ENCODE data around the gene FZD2.
A peak's percentile ranks its signal among the peaks of the same experiment; 100 is the strongest.
"Not testable (repeated sequence)": the region's sequence is repeated elsewhere in the genome, so short reads cannot be mapped to it uniquely, and the experiment has no call there.

Gene FZD2

GRCh38 chr17:44556832-44557606 is at the start of gene FZD2:
TSS of gene FZD2 (plus strand) at chr17:44557484. CDS start at chr17:44557689, 205 bp downstream.
- peak in 54 of 58 donors; percentile 3 to 80 (median 53) for DNase-seq

DNA sequence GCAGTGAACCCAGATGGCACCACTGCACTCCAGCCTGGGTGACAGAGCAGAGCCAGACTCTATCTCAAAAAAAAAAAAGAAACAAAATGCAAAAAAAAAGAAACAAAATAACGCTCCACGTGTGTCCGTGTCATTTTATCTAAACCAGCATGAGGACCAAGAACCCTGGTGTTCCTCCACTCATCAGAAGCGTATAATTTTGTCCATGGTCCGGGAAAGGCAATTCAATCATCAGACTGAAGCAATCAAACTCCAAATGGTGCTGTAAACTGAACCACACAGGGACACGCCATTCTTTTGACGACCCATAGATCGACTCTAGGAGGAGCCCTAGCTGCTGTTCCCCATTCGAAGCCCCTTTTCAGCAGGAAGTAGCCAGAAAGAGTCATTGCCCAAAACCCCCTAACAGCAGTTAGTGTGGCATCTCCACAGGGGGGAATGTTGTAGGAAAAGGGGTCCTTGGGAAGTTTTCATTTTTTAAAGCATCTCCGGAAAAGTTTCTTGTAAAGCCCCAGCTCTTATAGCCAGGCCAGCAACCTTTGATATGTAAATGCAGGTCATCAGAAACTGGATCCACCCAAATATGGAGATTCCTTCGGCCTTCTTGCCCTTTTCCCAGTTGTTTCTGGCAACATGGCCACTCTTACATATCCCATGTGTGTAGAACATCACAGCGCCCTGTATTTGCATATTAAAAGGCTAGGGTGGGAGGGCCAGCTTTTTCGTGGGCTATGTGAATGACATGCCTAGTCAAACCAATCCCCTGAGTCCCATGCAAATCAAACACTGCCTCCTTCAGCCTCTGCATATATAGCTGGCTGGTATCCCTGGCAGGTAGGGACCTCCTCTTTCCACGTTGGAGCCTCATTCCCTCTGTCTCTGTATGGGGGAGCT is 45.8 kb upstream of the FZD2 start:
- not testable (repeated sequence) for DNase-seq

DNA sequence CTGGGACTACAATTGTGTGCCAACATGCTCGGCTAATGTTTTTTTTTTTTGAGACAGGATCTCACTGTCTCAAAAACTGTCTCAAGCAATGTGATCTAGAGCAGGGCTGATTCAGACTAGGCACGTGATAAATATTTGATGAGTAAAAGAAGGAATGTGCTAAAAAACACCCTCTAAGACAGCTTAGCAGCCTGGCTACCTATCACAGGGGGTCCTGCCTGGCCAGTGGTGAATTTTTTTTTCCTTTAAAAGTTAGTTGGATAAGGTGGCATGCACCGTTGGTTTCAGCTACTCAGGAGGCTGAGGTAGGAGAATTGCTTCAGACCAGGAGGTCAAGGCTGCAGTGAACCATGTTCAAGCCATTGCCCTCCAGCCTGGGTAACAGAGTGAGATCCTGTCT is 39.3 kb upstream of the FZD2 start:
- DNase-seq = no peak

DNA sequence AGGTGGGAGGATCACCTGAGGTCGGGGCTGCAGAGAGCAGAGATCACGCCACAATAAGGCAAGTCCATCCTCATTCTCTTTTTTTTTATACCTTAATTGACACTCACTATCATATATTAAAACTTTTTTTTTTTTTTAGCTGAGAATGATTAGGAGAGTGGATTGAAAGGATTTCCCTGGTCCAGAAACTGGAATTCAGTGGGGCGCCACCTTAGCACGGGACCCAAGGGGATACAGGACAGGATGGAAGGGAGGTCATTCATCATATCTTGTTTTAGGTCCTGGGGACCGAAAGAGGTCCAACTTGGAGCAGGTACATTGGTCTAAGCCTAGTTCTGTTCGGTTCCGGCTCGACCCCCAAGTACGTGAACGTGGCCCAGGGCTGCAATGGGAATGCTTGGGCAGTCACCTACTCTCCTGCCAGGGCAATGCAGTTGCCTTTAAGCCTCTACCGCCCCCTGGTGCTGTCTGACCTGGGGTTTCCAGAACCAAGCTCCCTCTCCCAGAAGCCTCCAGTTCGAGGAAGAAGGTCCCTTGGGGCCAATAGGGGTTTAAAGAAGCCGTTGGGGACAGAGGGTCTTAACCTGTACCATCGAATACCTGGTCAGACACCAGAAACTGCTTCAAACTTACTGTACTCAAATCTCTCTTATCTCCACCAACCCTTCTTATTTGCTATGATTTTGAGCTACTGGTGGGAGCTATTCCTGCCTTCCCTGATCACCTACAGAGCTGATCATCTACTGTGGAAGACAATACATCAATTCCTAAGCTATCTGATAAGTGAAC is 34.2 kb upstream of the FZD2 start:
- DNase-seq = peak in 3 of 58 donors; percentile 11 to 14 (median 12)

GRCh38 chr17:44523672-44523972 is 33.7 kb upstream of the FZD2 start:
- DNase-seq = no peak

GRCh38 chr17:44527102-44527501 is 30.2 kb upstream of the FZD2 start:
- no peak for DNase-seq

GRCh38 chr17:44527954-44528353 is 29.3 kb upstream of the FZD2 start:
- no peak for DNase-seq

DNA sequence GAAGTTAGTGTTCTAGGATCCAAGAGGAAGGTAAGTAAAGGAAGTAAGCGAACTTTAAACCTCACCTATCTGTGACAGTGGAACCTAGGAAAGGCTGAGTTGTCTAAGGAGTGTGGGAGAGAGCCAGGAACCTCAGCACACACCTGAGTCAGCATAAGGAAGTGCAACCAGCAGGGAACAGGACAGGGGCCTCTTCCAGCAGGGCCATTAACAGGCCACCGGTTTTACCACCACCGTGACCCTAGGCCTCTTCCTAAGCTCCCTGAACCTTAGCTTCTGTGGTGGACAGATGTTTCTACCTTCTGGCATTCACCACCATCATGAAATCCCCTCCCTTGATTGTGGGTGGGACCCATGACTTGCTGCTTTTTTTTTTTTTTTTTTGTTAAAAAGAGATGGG is 27.4 kb upstream of the FZD2 start:
- no peak for DNase-seq

DNA sequence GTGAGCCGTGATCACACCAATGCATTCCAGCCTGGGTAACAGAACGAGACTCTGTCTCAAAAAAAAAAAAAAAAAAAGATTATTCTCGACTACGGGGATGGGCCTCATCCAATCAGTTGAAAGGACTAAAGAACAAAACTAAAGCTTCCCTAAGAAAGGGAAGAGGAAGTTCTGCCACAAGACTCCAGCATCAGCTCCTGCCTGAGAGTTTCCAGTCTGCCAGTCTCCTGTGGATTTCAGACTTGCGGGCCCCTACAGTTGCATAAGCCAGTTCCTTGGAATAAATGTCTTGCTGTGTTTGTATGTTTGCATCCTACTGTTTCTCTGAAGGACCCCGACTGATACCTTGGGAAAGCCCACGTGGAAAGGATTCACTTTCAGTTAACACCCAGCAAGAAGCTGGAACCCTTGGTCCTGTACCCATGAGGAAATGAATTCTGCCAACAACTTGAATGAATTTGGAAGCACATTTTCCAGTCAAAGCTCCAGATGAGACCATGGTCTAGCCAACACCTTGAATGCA is 26.3 kb upstream of the FZD2 start:
- no peak for DNase-seq

GRCh38 chr17:44533533-44534246 is 23.6 kb upstream of the FZD2 start:
- peak in 55 of 58 donors; percentile 5 to 88 (median 60) for DNase-seq

DNA sequence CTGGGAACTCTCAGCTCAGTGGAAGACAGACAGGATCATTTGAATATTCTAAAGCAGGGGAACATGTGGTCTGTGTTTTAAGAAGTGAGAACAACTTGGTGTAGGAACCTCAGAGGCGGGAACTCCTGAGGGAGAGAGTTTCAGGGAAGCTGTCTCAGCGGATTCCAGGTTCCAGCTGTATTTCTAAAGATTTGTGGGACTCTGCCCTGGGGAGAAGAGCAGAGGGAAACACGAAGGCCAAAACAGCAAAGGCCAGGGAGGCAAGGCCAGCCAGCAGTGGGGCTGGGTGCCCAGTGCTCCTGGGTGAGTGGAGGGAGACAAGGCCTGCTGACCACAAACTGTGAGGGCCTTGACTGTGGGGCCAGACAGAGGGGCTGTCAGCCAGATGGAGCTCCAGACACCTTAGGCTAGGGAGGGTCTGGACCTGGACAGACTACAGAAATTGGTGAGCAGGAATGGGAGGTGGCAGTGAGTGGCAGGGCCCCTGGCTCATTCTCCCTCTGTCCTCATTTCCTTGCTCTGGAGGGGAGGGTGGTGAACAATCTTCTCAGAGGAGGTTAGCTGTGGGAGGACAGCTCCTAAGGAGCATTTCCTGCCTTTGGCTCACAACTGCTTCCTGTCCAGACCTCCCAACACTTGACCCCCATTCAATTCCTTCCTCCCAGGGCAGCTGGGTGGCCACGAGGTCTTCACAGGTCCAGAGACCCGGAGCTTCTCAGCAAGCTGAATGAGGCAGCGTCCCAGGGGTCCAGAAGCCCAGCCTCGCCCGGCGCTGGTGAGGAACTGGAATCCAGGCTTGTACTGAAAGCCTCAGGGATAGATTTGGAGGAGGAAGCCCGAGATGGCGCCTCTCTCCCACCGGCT is 21.0 kb upstream of the FZD2 start:
- DNase-seq = peak in 8 of 58 donors; percentile 3 to 25 (median 6)

- not testable (repeated sequence) for DNase-seq
Observed at GRCh38 chr17:44537922-44538321, 19.4 kb upstream of the FZD2 start.

DNA sequence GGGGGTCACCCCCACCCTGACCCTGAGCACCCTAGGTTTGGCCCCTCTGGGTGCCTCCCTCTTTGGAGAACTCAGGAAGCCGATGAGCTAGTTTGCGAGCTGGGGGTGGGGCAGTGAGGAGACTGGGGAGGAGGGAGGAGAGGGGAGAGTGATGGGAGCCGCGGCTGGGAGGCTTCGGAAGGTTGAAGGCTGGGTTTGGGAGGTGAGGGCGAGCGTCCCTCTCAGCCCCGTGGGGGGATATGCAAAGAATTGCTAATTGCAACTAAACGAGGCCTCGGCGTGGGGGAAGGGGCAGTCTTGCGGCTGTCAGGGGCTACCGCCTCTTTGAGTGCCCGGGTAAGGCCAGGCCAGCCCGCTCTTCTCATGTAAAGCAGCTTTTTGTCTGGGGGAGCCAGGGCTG is 17.6 kb upstream of the FZD2 start:
- no peak for DNase-seq

GRCh38 chr17:44540246-44541084 is 16.8 kb upstream of the FZD2 start:
- DNase-seq = no peak

DNA sequence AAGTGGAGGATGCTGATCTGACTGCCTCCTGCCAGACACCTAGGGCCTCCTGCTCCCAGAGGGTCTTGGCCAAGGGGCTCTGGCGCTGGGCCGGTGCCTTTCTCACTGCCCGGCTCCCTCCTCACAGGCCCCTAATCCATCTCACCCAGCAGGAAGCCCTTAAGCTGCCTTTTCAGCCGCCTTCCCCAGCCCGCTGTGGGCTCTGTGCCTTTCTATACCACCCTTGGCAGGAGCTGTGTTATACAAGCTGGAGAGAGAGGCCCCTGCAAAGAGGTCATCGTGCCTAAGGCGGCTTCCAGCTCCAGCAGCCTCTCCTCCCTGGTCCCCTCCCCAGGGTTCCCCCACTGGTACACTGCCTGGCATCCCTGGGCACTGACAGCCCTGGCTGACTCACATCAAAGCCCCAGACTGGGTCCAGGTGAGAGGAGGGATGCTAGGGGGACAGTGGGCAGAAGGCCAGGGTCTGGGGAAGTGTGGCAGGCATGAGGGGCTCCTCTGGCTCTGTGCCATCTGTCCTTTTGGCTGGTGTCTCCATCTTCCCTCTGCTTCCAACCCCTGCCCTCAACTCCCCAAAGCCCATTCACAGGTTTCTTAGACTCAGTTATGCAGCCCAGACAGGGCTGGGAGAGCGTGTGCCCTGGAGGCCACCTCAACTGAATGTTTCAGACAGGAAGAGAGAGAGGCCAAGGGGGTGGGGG is 15.3 kb upstream of the FZD2 start:
- no peak for DNase-seq

DNA sequence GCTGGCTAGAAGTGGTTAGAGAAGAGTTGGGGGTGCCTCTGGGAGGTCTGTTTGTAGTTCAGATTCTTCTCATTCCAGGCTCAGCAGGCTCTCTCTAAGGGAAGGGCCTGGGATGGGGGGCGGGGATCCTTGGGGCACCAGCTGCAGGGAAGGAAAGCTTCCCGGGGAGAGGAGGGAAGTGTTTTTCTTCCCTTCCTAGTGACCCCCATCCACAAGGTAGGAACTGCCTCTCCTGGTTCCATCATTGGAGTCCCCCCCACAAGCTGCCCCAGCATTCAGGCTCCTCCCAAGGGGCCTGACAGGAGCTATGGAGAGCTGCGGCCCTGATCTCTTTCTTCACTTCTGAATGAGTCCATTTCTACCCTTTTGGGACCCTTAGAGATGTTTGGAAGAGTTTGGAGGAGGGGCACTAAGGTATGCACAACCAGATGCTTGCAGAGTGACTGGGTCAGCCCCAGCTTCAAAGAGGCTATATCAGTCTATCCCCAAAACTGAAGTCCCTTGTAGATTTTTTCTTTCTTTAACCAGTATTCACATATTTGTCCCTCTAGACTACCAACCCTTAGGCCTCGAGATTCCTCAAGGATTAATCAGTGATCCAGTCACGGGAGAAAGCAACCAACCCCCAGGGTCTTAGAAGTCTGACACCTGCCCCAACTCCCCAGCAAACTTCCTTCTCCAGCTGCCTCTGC is 13.9 kb upstream of the FZD2 start:
- no peak for DNase-seq

DNA sequence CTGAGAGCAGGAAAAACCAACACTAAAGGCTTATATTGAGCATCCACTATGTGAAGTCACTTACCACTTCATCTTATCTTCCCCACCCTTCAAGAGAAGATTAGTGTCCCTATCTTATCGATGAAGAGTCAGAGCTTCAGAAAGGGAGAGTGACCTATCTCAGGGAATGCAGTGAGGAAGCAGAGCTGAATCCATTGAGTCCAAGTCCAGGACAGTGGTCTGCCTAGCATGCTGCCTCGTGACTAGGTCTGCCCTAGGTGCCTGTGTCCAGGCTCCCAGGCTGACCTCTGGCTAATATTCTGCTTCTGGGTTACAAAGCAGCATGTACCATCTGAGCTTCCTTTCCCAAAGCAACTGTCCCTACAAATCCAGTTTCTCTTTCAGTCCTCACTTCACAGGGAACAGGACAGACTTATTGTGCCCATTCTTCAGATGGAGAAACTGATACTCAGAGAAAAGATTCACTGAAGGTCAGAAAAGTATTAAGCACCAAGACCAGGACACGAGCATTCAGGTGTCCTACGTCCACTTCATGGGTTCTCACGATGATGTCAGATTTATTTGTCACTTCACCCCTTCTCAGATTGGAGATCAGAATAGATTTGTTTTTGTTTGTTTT is 13.3 kb upstream of the FZD2 start:
- DNase-seq = no peak
